Caki2 (cell line): ENCODE results near the gene PHF3. TPM values are rescaled to one million over a fixed set of nuclear protein-coding genes. Genes with fewer than 3 reads are reported as not detected.

Experiments
- DNase-seq: peaks from one replicate; pipeline ENCODE4 v3.0.0-alpha.2; 2015; ENCODE audit warnings: low read depth
- in situ Hi-C: cut with HindIII; loops from 2 replicates; pipeline ENCODE4 v1.10.0; 2016; ENCODE audit warnings: low sequenced_read_pairs, low pct_unique_long_range_greater_than_20kb, mixed read lengths
- total RNA-seq: library from RNA; depleted of rRNA; stranded (reverse); fragments of >200 nt; shearing (Covaris generic); gene quantifications from 2 replicates; pipeline ENCODE4 v1.2.3, GENCODE V29; 2014; ENCODE audit warnings: low replicate concordance; rRNA removed

PHF3 gene
- total RNA-seq = 12.6 and 36.9 TPM in 2 replicates

GRCh38 chr6:63635588-63636517 is at the start of gene PHF3:
Gene PHF3, plus strand, starts transcription at chr6:63635802. Its CDS starts 10,750 bp downstream, at chr6:63646552.
- DNase-seq = peak; percentile 98
- in situ Hi-C loops = no loop called here

GRCh38 chr6:63589952-63590411 is 45.6 kb upstream of the PHF3 start:
- in situ Hi-C loops = no loop called here
- DNase-seq = no peak

GRCh38 chr6:63592886-63593285 is 42.7 kb upstream of the PHF3 start:
- in situ Hi-C loops = no loop called here
- DNase-seq = no peak

- peak; percentile 75 for DNase-seq
- in situ Hi-C loops = no loop called here
Observed at GRCh38 chr6:63597141-63598048, 38.2 kb upstream of the PHF3 start.

GRCh38 chr6:63598049-63599036 is 37.3 kb upstream of the PHF3 start:
- in situ Hi-C loops = no loop called here

GRCh38 chr6:63599243-63599642 is 36.4 kb upstream of the PHF3 start:
- no peak for DNase-seq

More at GRCh38 chr6:63598049-63599036, 37.3 kb upstream of the PHF3 start:
- peak; percentile 79 for DNase-seq

GRCh38 chr6:63600136-63600535 is 35.5 kb upstream of the PHF3 start:
- DNase-seq = no peak
- in situ Hi-C loops = no loop called here

More at GRCh38 chr6:63599243-63599642, 36.4 kb upstream of the PHF3 start:
- in situ Hi-C loops = no loop called here

GRCh38 chr6:63609231-63609630 is 26.4 kb upstream of the PHF3 start:
- in situ Hi-C loops = no loop called here
- DNase-seq = no peak

- in situ Hi-C loops = no loop called here
- no peak for DNase-seq
Observed at GRCh38 chr6:63610944-63611343, 24.7 kb upstream of the PHF3 start.

- in situ Hi-C loops = no loop called here
- no peak for DNase-seq
Observed at GRCh38 chr6:63611560-63611959, 24.0 kb upstream of the PHF3 start.

- in situ Hi-C loops = no loop called here
- DNase-seq = no peak
Observed at GRCh38 chr6:63615590-63615989, 20.0 kb upstream of the PHF3 start.

- no peak for DNase-seq
- in situ Hi-C loops = no loop called here
Observed at GRCh38 chr6:63624091-63624490, 11.5 kb upstream of the PHF3 start.

- DNase-seq = no peak
Observed at GRCh38 chr6:63630466-63630865, 5.1 kb upstream of the PHF3 start.

GRCh38 chr6:63634630-63635029 is 972 bp upstream of the PHF3 start:
- in situ Hi-C loops = no loop called here
- no peak for DNase-seq

More at GRCh38 chr6:63630466-63630865, 5.1 kb upstream of the PHF3 start:
- in situ Hi-C loops = no loop called here

- in situ Hi-C loops = no loop called here
- no peak for DNase-seq
Observed at GRCh38 chr6:63635215-63635587, 401 bp upstream of the PHF3 start.

- in situ Hi-C loops = no loop called here
- DNase-seq = peak; percentile 65
Observed at GRCh38 chr6:63636518-63637021, 968 bp downstream of the PHF3 start.

GRCh38 chr6:63637865-63638445 is 2.4 kb downstream of the PHF3 start:
- in situ Hi-C loops = no loop called here
- DNase-seq = no peak
